Stomach (tissue), 9 donors: ENCODE measurements around the gene EZH2. TPM values are rescaled to one million over a fixed set of nuclear protein-coding genes. Genes with fewer than 3 reads are reported as not detected.

Experiments
- DNase-seq, 2 donors: peaks; one replicate each; pipeline versions ENCODE4 v3.0.0 to v3.0.0-alpha.2; 2013 to 2019
- H3K27ac ChIP-seq, 5 donors: fragments of 200-600 bp in 4 of 5; sonication (generic) in 4 of 5; one replicate each; pipeline ENCODE4 v1.5.1; 2013 to 2019; ENCODE audit warnings: mild to moderate bottlenecking in 1 of 5, moderate library complexity in 1 of 5
- H3K27me3 ChIP-seq, 3 donors: fragments of 200-600 bp; sonication (generic); one replicate each; pipeline ENCODE4 v1.5.1; 2017 to 2019; ENCODE audit warnings: mixed run types in 1 of 3
- H3K36me3 ChIP-seq, 4 donors: fragments of 200-600 bp; sonication (generic); 1 replicate in 3 of 4; 2 replicates in 1 of 4; pipeline ENCODE4 v1.5.1; 2016 to 2019
- H3K4me1 ChIP-seq, 4 donors: fragments of 200-600 bp; sonication (generic); one replicate each; pipeline ENCODE4 v1.5.1; 2016 to 2019
- H3K4me3 ChIP-seq, 4 donors: fragments of 200-600 bp; sonication (generic) in 3 of 4; one replicate each; pipeline ENCODE4 v1.5.1; 2016 to 2019; ENCODE audit warnings: mild to moderate bottlenecking in 1 of 4
- H3K9me3 ChIP-seq, 4 donors: fragments of 200-600 bp; sonication (generic); one replicate each; pipeline ENCODE4 v1.5.1; 2016 to 2019
- CTCF ChIP-seq, 7 experiments: fragments of 450-650 bp in 4 of 7; fragments of 200-600 bp in 3 of 7; sonication (generic) in 3 of 7; IDR thresholded peaks; one replicate each; pipeline ENCODE4 v1.5.1; 2016 to 2019; ENCODE audit warnings: antibody characterized with exemption in 7 of 7, control low read depth in 2 of 7, mild to moderate bottlenecking in 1 of 7
- EP300 ChIP-seq: sonication (generic); formaldehyde crosslinking; IDR thresholded peaks from one replicate; pipeline ENCODE4 v1.6.1; 2017; ENCODE audit warnings: antibody characterized with exemption
- POLR2A ChIP-seq, 4 donors: fragments of 450-650 bp; IDR thresholded peaks; one replicate each; pipeline ENCODE4 v1.6.1; 2016; ENCODE audit warnings: antibody characterized with exemption in 4 of 4, control low read depth in 2 of 4, mild to moderate bottlenecking in 1 of 4, moderate library complexity in 1 of 4
- POLR2AphosphoS5 ChIP-seq, 3 donors: sonication (generic); formaldehyde crosslinking; IDR thresholded peaks; one replicate each; pipeline ENCODE4 v1.6.1; 2016; ENCODE audit warnings: antibody characterized with exemption in 3 of 3
- WGBS, 5 donors: extraction: QIAGEN DNeasy Blood & Tissue Kit in 3 of 5; methylation state at CpG; one replicate each; pipeline versions ENCODE4 v1.1.5 to v1.1.7; 2013 to 2018; 5-methylcytosine and 5-hydroxymethylcytosine counted together
- intact Hi-C: fragments of 100-400 bp; cut with DNase I; formaldehyde crosslinking; loops from one replicate; pipeline ENCODE4 v1.15.1; 2023; ENCODE audit warnings: low total_unique reads
- polyA plus RNA-seq, 3 donors: library from polyadenylated mRNA; stranded (reverse); fragments of 200-250 nt; gene quantifications; one replicate each; pipeline ENCODE4 v1.2.3, GENCODE V29; 2013
- total RNA-seq, 5 donors: library from RNA; depleted of rRNA; stranded (reverse); fragments of >200 nt; gene quantifications; one replicate each; pipeline versions ENCODE4 v1.1.0 to v1.2.3, GENCODE V29; 2014 to 2016
- donor health status: healthy with polysubstance abuse.
- donor health status: Bipolar disorder and iron deficiency.
- donor health status: healthy.

Gene EZH2
- total and polyA plus RNA-seq, 8 donors, result under 0.01 to 12.9 (median 4.6) TPM

- intact Hi-C loops, result no loop called here
- TF ChIP-seq EP300, result no peak
- TF ChIP-seq CTCF (IDR thresholded peaks at IDR 0.05), result no peak
- TF ChIP-seq POLR2AphosphoS5 (IDR thresholded peaks at IDR 0.05), result no peak
- TF ChIP-seq POLR2A (IDR thresholded peaks at IDR 0.05), result no peak
- peaks cover 4 to 87% (median 86%) of the 10 kb centered on the region in 4 donors for H3K36me3 ChIP-seq
- H3K9me3 ChIP-seq, result no peaks in the 10 kb centered on the region
- H3K4me3 ChIP-seq, result no peak overlapping the region
- H3K27ac ChIP-seq, result no peak overlapping the region
- H3K4me1 ChIP-seq, result peaks cover 0 to 4% (median 0%) of the 10 kb centered on the region in 4 donors
- H3K27me3 ChIP-seq, result no peaks in the 10 kb centered on the region
- DNase-seq, result no peak
- 88 to 94% (median 89%) methylated on average over 1 of the region's 1 CpG for WGBS, 5 donors
These were observed 109.6 kb downstream of the EZH2 start for GRCh38 chr7:148774471-148774870.

- Histone ChIP-seq H3K36me3 (peaks cover 3 to 87% (median 86%) of the 10 kb centered on the region in 4 donors), H3K4me1 (peaks cover 0 to 4% (median 0%) of the 10 kb centered on the region in 4 donors), H3K27ac (peak overlapping the region in 1 of 5 donors; percentile 22), H3K9me3 (no peaks in the 10 kb centered on the region), H3K4me3 (no peak overlapping the region), H3K27me3 (no peaks in the 10 kb centered on the region)
- peak in 1 of 2 donors; percentile 21 for DNase-seq
- intact Hi-C loops, result no loop called here
- TF ChIP-seq EP300 (no peak), CTCF (IDR thresholded peaks at IDR 0.05) (no peak), POLR2A (IDR thresholded peaks at IDR 0.05) (no peak), POLR2AphosphoS5 (IDR thresholded peaks at IDR 0.05) (no peak)
- 74 to 85% (median 82%) methylated on average over 10 of the region's 10 CpGs for WGBS, 5 donors
These were observed 110.8 kb downstream of the EZH2 start for GRCh38 chr7:148773334-148773733.

- Histone ChIP-seq H3K4me1 (peaks cover 0 to 4% (median 0%) of the 10 kb centered on the region in 4 donors), H3K4me3 (no peak overlapping the region), H3K36me3 (peaks cover 11 to 91% (median 89%) of the 10 kb centered on the region in 4 donors), H3K27me3 (no peaks in the 10 kb centered on the region), H3K9me3 (no peaks in the 10 kb centered on the region), H3K27ac (no peak overlapping the region)
- WGBS, 5 donors, result 81 to 93% (median 87%) methylated on average over 8 of the region's 8 CpGs
- DNase-seq, result no peak
- no peak for TF ChIP-seq POLR2A (IDR thresholded peaks at IDR 0.05)
- no peak for TF ChIP-seq POLR2AphosphoS5 (IDR thresholded peaks at IDR 0.05)
- no peak for TF ChIP-seq EP300
- no peak for TF ChIP-seq CTCF (IDR thresholded peaks at IDR 0.05)
- intact Hi-C loops, result no loop called here
These were observed 111.6 kb downstream of the EZH2 start for GRCh38 chr7:148772297-148773089.

GRCh38 chr7:148770004-148770403 is 114.1 kb downstream of the EZH2 start:
- H3K27me3 ChIP-seq, result no peaks in the 10 kb centered on the region
- TF ChIP-seq POLR2AphosphoS5 (IDR thresholded peaks at IDR 0.05) (no peak), CTCF (IDR thresholded peaks at IDR 0.05) (no peak), POLR2A (IDR thresholded peaks at IDR 0.05) (no peak), EP300 (no peak)
- peaks cover 21 to 98% (median 93%) of the 10 kb centered on the region in 4 donors for H3K36me3 ChIP-seq
- no peak overlapping the region for H3K27ac ChIP-seq
- WGBS, 5 donors, result 64 to 69% (median 65%) methylated on average over 6 of the region's 6 CpGs
- DNase-seq, result no peak
- H3K4me1 ChIP-seq, result peaks cover 0 to 4% (median 0%) of the 10 kb centered on the region in 4 donors
- H3K4me3 ChIP-seq, result no peak overlapping the region
- H3K9me3 ChIP-seq, result no peaks in the 10 kb centered on the region
- intact Hi-C loops, result no loop called here
